COLO668 (cell line): ENCODE results near the gene PGS1.
"Not testable (repeated sequence)": the region's sequence is repeated elsewhere in the genome, so short reads cannot be mapped to it uniquely, and the experiment has no call there.

Source experiments
- DNase-seq: peaks from one replicate; lab custom pipeline; 2025; ENCODE audit not compliant: unreplicated experiment; lab: John Stamatoyannopoulos, UW

PGS1 gene, protein sequence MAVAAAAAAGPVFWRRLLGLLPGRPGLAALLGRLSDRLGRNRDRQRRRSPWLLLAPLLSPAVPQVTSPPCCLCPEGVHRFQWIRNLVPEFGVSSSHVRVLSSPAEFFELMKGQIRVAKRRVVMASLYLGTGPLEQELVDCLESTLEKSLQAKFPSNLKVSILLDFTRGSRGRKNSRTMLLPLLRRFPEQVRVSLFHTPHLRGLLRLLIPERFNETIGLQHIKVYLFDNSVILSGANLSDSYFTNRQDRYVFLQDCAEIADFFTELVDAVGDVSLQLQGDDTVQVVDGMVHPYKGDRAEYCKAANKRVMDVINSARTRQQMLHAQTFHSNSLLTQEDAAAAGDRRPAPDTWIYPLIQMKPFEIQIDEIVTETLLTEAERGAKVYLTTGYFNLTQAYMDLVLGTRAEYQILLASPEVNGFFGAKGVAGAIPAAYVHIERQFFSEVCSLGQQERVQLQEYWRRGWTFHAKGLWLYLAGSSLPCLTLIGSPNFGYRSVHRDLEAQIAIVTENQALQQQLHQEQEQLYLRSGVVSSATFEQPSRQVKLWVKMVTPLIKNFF

DNA sequence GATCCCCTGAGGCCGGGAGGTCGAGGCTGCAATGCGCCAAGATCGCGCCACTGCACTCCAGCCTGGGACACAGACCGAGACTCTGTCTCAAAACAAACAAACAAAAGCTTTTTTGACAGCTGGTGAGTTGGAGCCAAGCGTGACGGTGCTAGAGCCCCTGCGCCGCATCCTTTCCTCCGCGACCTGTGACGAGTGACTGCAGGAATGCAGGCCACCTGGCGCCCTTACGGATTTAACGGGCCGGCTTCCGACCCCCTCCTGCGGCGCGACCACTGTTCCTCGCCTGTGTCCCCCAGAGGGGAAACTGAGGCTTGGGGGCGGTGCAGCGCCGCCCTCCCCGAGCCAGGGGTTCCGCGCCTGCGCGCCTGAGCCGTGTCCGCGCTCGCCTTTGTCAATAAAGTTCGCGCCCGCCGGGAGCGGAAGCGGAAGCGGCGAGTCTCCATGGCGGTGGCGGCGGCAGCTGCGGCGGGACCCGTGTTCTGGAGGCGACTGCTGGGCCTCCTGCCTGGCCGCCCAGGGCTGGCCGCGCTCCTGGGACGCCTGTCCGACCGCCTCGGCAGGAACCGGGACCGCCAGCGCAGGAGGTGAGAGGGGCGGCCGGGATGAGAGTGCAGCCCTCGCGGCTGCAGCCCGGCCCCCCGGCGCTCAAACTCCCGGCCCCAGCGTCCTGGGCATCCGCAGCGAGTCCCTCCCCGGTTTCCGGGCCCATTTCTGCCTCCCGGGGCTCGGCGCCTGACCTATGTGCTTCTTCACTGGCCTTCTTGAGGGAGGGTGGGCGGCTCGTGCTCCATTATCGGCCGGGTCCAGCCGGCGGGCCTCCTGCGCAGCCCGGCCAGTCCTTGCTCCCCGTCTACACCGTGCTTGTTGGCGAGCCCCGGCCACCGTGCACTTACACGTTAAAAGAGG lies at the start of gene PGS1:
Gene PGS1, plus strand, starts transcription at position 425 of the 906 bp plus-strand sequence. Its CDS starts 17 bp downstream, at position 442.
- peak; percentile 75 for DNase-seq

DNA sequence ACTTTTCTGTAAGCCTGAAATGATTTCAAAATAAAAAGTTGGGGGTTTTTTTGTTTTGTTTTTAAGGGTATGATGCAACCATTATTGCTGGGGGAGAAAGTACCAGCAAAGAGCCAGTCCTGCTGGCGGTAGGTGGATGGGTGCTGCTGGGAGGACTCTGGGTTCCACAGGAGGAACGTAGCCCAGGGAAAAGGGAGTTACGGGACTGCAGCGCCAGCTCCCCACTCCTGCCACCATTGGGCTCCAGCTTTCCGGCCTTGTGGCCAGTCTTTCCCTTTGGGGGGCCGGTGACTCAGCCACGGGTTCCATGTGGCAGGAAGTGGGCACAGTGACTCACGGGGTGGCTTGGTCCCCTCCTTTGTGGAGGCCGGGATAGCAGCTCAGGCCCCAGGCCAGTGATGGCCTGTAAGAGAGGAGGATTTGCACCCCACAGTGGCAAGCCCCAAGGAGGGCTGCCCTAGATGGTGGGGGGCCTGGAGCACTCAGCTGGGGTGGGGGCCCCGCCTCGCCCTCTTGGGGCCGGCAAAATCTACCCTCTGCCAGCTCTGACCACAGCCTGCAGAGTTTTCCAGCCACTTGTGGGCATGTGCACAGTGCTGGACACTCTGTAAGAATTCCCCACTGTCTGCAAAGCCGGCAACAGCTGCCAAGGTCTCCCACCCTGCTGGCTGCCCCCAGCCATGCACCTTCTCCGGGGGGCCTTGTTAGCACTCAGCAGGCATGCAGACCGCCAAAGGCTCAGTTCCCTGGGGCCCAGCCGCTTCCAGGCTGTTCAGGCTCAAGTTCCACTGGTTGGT lies 49.0 kb upstream of the PGS1 start:
- DNase-seq: no peak

DNA sequence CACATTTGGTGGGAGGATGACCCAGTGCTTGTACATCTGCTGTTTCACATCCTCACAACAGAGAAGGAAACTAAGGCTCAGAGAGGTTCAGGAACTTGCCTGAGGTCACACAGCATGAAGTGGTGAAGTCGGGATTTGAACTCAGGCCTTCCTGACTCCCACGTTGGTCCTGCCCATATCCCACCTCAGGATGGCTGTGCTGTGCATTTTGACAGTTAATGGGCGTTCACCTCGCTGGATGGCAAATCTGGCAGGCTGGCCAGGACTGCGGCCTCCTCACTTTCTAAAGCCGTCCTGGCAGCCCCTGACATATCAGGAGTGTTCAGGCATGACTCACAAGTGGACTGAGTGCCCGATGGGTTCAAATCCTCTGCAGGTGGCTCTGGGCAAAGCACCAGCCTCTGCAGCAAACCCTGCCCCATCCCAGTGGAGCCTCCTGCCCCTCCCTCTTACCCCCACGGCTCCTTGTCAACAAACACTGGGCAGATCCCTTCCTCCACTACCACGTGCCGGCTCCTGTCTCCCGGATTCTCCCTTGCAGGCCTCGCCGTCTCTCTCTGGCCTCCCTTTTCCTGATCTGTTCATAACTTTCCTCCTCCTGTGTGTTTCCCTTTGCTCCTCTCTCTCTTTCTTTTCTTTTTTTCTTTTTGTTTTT lies 47.8 kb upstream of the PGS1 start:
- no peak for DNase-seq

DNA sequence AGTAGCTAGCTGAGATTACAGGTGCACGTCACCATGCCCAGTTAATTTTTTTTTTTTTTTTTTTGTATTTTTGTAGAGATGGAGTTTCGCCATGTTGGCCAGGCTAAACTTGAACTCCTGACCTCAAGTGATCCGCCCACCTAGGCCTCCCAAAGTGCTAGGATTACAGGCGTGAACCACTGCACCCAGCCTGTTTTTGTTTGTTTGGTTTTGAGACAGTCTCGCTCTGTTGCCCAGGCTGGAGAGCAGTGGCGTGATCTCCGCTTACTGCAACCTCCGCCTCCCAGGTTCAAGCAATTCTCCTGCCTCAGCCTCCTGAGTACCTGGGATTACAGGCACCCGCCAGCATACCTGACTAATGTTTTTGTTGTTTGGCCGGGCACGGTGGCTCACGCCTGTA lies 47.1 kb upstream of the PGS1 start:
- not testable (repeated sequence) for DNase-seq

DNA sequence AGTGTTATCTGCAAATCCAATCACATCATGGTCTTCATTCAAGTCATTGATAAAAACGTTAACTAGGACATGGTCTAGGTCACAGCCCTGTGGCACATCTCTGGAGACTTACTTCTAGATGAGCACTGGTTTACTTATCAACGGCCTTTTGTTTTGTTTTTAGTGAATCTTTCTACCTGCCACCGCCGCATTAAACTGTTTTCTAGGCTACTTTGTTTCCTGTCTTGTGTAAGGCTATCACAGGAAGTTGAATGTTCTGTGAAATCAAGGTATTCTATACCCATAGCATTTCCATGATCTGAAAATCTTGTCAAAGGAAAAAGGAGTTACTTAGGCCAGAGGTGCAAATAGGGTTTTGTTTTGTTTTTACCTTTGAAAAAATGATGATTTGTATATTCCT lies 45.5 kb upstream of the PGS1 start:
- no peak for DNase-seq

DNA sequence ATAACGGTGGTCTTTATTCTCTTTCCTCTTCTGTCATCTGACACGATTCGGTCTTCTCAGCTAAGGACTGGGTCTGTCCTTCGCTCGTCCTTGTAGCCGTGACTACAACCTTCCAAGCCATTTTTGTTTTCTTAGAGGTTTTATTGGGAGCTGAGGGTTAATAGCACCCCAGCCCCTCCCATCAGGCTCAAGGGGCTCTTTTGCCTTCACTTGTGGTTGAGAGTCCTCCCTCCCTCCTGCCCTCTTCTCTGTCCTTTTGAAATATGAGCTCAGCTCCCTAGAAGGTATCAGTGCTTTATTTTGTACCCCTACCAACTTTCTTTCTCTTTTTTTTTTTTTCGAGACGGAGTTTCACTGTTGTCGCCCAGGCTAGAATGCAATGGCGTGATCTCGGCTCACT lies 43.2 kb upstream of the PGS1 start:
- DNase-seq: no peak

DNA sequence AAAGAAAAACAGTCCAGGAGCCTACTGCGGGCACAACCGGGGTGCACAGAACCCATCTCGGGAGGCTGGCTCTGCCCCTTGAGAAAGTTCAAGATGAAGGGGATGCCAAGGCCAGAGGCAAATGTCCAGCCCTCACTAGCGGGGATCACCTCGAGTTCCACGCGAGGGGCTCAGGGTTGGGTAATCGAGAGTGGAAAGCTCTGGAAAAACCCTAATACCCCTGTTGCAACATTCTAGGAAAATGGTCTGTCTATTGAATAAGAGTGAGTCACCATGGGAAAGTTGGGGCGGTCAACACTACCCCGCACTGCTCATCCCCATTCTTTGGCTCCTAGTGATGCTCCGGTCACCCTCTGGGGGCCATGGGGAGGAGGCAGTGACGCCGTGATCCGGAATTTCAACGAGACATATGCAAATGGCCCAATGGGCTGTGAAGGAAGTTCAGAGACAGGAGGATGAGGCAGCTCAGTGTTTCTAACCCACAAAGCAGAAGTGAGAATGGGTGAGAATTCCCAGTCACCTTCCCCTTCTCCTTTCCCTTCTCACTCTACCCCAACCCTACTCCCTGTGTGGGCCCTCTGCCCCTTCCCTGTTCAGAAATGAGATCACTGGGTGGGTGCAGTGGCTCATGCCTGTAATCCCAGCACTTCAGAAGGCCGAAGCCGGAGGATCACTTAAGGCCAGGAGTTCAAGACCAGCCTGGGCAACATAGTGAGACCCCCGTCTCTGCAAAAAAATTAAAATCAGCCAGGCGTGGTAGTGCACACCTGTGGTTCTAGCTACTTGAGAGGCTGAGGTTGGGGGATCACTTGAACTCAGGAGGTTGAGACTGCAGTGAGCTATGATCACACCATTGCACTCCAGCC lies 41.0 kb upstream of the PGS1 start:
- no peak for DNase-seq

DNA sequence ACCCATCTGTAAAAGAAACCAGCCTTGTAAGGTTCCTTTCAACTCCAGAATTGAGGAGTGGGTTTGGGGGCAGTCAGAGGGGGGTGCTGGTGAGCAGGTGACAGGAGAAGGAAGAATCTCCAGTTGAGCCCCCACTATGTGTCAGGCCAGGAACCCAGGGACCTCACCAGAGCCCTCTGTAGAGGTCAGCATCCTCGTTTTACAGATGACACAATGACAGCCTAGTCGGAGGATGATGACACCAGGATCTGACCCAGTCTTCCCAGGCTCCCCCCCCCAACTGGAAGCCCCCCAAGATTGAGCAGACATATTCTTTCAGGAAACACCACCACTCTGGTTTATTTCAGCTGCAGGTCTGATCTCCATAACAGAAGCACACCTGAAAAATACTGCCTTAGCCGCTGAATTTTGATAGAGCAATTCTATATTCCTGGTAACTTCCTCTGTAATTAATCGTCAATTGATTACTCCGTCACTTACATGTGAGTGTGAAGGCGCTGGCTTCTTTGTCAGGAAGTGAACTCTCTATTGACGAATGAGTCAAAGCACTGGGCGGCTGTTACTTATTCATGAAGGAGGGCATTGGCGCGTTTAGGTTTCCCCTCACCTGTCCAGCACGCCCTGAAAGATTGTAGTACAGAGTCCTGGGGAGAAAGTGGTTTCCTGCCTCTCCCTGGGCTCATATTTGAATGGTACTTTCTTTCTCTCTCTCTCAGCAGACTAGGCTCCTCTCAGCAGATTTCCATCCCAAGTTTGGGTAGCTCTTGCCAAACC lies 39.8 kb upstream of the PGS1 start:
- peak; percentile 10 for DNase-seq

DNA sequence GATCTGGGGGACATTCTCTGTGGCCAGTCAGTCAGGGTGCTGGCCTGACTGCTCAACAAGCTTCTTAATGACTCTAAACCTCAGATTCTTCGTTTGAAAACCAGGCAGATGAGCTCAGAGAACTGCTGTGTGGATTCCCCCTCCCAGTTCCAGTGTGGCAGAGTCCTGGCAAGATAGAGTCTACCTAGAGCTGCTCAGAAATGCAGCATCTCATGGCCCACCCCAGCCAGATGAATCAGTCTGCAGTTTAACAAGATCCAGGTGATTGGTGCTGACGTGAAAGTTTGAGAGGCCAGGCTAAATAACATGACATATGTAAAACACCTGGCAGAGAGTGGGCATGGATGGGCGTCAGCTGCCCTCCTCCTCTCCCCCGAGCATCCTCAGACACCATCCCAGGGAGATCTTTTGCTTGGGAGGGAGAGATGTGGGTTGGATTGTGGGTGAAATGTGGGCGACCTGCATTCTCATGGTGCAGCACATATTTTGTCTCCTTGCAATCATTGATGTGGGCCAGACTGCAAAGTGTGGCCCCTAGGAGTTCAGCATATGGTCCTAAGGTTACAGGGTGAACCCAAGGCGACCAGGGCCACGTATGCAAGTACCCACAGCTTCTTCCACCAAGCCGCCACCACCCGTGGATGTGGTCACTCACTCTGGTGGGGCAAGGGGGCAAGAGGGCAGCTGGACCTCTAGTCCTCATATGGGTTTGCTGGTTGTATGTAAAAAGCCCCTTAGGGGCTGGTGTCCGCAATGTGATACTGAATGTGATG lies 38.1 kb upstream of the PGS1 start:
- no peak for DNase-seq

DNA sequence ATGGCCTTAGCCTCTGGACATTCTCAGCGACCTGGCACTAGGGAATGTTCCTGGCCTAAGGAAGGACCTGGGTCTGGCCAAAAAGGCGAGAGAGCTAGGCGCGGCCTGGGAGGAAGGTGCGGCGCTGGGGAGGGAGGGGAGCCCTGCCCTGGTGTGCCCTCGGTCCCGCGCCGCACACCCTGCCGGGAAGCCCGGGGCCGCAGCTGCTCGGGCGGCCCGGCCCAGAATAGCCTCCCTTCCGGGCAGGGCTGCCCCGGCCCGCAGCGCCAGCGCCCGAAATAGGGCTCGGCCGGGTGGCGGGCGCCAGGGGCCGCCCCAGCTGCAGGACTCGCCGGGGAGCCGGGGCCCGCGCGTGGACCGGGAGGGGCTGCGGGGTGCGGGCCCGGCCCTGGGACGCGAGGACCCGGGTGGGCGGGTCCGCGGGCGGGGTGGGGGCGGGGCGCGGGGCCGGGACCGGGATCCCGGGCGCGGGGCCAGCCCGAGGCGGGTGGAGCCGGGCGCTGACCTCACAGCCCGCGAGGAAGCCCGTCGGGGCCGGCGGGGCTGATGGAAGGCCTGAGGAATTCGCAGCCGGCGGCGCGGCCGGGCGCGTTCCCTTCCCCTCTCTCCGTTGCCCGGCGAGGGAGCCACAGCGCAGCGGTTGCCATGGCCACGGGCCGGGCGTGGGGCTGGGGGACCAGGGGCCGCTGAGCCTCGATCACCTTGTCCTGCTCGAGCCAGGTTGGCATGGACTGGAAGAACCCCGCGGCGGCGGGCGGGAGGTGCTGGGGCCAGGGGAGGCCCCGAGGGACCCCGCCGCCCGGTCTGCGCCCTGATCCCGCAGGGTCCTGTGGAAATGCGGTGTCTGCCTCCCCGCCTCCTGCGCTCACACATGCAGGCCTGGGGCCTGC lies 36.6 kb upstream of the PGS1 start:
- DNase-seq: peak; percentile 46

DNA sequence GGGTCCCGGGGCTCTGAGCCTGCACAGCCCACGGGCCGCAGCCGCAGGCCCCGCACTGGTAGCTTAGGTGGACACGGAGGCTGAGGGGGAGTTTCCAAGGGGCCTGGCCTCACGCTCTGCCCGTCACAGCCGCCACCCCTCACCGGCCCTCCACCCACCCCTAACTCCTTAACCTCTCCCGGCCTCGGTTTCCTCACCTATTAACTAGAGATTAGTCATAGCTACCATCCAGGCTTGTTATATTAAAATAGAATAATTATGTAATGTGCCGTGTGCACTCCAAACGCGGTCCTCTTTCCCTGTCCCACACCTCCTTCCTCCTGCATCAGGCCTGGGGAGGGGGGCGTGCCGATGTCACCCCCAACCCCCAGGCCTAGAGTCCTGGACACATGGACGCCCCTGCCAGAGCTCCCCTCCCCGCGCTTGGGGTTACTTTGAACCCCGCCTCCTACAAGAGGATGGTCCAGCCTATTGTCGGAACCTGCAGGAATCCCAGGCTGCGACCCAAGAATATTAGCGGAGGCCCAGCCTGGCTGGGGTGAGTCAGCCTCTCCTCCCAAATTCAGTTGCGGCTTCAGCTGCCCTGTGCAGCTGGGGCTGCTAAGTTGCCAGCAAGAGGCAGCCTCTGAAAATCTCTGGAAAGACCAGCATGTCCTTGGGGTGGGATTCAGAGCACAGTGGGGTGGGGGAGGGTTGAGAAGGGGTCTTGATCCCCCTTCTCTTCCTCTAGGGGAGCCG lies 35.8 kb upstream of the PGS1 start:
- DNase-seq: no peak

DNA sequence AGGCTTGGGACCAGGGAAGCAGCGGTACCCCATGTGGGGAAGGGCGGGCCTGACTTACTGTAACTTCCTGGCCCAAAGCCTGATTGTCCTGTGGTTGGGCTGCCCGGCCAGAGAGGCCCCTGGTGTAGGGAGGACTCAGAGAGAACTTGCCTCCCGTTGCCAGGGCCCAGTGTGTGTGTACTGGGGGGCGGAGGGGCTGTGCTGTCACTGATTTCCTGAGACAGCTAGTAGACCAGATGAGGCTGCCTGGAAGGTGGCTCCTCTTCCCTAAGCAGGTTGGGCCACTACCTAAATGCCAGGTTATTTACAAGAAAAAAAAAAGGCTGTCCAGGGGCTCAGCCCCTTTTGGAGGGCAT lies 35.3 kb upstream of the PGS1 start:
- DNase-seq: no peak

DNA sequence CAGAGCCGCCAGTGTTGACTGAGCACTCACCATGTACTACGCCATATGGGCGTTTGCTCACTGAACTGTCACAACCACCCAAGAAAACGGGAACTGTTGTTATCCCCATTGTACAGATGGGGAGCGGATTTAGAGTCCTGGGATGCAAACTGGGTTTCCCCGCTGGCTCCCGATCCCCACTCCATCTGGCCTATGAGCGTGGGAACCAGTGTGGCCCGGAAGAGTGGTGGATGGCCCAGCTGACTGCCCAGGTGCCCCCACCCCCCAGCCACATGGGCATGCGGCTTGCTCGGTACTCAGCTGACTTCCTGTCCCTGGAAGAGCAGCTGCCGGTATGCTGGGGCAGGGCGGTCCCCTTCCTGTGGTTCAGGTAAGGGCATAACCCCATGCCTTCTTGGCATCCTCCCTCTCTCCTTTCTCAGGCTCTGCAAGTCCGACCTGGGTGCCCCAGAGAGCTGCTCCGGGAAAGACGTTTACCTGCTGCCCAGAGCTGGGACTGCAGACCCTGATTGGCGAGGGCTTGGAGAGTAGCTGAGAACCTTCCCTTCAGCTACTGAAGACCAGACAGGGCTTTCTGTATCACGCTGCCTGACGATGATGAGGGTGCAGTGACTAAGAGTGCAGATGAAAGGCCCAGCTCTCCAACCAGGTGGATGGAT lies 34.8 kb upstream of the PGS1 start:
- DNase-seq: peak; percentile 47

DNA sequence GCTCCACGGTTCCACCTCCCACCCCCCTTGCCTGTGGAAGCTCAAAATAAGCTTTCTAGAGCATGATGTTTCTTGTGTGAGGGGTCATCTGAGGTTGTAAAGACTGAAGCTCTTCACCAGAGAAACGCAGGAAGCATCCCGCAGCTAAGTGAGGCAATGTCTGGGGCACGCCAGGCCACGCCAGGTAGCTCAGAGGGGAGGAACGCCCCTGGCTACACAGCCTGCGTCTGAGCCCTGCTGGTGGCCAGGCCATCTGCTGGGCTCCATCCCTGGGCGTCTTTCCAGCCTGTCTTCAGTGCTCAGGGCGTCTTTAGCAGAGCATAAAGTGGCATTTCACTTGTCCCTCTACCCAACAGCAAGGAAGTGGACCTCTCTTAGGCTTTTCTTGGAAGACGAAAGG lies 33.8 kb upstream of the PGS1 start:
- no peak for DNase-seq

DNA sequence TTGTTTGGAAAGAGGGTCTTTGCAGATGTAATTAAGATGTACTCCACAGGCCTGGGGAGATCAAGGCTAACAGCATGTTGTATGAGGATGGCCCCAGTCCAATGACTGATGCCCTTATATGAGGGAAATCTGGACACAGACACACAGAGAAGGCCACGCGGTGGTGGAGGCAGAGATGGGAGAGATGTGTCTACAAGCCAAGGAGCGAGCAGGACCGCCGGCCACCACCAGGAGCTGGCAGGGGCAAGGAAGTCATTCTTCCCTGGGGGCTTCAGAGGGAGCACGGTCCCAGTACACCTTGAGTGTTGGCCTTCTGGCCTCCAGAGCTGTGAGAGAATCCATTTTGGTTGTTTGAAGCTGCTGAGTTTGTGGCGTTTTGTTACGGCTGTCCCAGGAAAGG lies 33.3 kb upstream of the PGS1 start:
- DNase-seq: no peak
